ENCODE measurements around the gene RBP5. TPM values are rescaled to one million over a fixed set of nuclear protein-coding genes. Genes with fewer than 3 reads are reported as not detected.

The RBP5 gene
- total RNA-seq, 1 experiment from 2014 or later, result 2.7 TPM

GRCh38 chr12:7110661-7111060, 18.0 kb downstream of the RBP5 start:
- Mint-ChIP-seq H3K36me3 (ENCODE audit: insufficient read depth in 1 of 3, low read depth in 3 of 3) (peaks cover 10 to 18% (median 17%) of the 10 kb centered on the region in 3 experiments), H3K27ac (no peak overlapping the region)

More at GRCh38 chr12:7110661-7111060, 18.0 kb downstream of the RBP5 start:
- Histone ChIP-seq H3K79me2 (ENCODE audit: insufficient read depth, low read length) (no peaks in the 10 kb centered on the region), H2BK15ac (ENCODE audit: low read depth, low read length) (no peak overlapping the region), H3K23ac (ENCODE audit: insufficient read length, low read depth, low read length) (no peak overlapping the region), H3K56ac (ENCODE audit: insufficient read length, low read depth, low read length) (no peak overlapping the region), H3K9me3 (ENCODE audit: control insufficient read depth, low read depth, low read length) (no peaks in the 10 kb centered on the region), H2BK12ac (ENCODE audit: insufficient read length, low read depth, low read length) (no peak overlapping the region), H2BK20ac (ENCODE audit: low read depth, low read length, poor library complexity, severe bottlenecking) (no peak overlapping the region), H4K5ac (ENCODE audit: insufficient read length, low read depth, low read length) (no peak overlapping the region), H3K27ac (ENCODE audit: insufficient read length, low read depth, low read length) (no peak overlapping the region), H3K4me2 (ENCODE audit: insufficient read depth, insufficient read length, low read length) (no peak overlapping the region), H3K9ac (ENCODE audit: extremely low read depth, insufficient read length, low read length) (no peak overlapping the region), H3K27me3 (ENCODE audit: insufficient read depth, low read length) (no peaks in the 10 kb centered on the region), H3K4ac (ENCODE audit: low read depth, low read length) (no peak overlapping the region), H3K14ac (ENCODE audit: insufficient read depth, low read length) (no peak overlapping the region), H3K23me2 (ENCODE audit: insufficient read length, low read depth, low read length, poor library complexity, severe bottlenecking) (peaks cover 11% of the 10 kb centered on the region), H3K4me1 (ENCODE audit: insufficient read depth, low read length) (no peaks in the 10 kb centered on the region), H4K91ac (ENCODE audit: insufficient read length, low read depth, low read length) (no peak overlapping the region), H2AK5ac (ENCODE audit: insufficient read length, low read length) (no peak overlapping the region), H4K8ac (replicated peaks; ENCODE audit: insufficient read length, low read depth, low read length) (no peak overlapping the region), H2AFZ (ENCODE audit: low read length) (no peak overlapping the region), H3T11ph (ENCODE audit: low read length) (no peak overlapping the region), H2BK5ac (ENCODE audit: insufficient read length, low read length) (no peak overlapping the region), H3K18ac (ENCODE audit: insufficient read length, low read depth, low read length) (no peak overlapping the region), H3K79me1 (ENCODE audit: insufficient read depth, low read depth, low read length, poor library complexity, severe bottlenecking) (no peaks in the 10 kb centered on the region), H4K20me1 (ENCODE audit: control insufficient read depth, insufficient read depth, insufficient read length) (no peaks in the 10 kb centered on the region), H2BK120ac (ENCODE audit: low read depth, low read length, poor library complexity, severe bottlenecking) (no peak overlapping the region)
- Mint-ChIP-seq H3K9me3 (peaks cover 6 to 9% of the 10 kb centered on the region in 2 experiments), H3K4me1 (peaks cover 11 to 15% of the 10 kb centered on the region in 2 experiments), H3K27me3 (ENCODE audit: low read depth) (peaks cover 7% of the 10 kb centered on the region), H3K4me3 (no peak overlapping the region)
- DNase-seq, result no peak
- WGBS (ENCODE audit: extremely low coverage, insufficient read length, low lambda C conversion rate), result no CpG with 5 or more reads among the region's 5 CpGs
- no peak for TF ChIP-seq CTCF (conservative IDR thresholded peaks at IDR 0.05)
